ENCODE results near the gene CFAP61. TPM values are rescaled to one million over a fixed set of nuclear protein-coding genes. Genes with fewer than 3 reads are reported as not detected.

Gene CFAP61
- total RNA-seq, 4 donors from 2014 or later, result 0.18 to 0.80 (median 0.57) TPM

DNA sequence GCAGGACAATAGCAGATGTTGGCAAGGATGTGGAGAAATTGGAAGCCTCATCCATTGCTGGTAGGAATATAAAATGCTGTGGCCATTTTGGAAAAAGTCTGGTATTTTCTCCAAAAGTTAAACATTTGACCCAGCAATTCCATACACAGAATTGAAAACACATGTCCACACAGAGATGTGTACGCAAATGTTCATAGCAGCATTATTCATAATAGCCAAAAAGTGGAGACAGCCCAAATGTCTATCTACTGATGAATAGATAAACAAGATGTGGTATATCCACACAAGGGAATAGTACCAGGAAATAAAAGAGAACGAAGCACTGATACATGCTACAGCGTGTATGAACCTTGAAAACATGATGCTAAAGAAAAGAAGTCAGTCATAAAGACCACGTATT is 40.5 kb downstream of the CFAP61 start:
- TF ChIP-seq POLR2A (IDR thresholded peaks at IDR 0.05), result no peak
- no peak for TF ChIP-seq POLR2AphosphoS5 (IDR thresholded peaks at IDR 0.05)
- TF ChIP-seq, protein P1, sequence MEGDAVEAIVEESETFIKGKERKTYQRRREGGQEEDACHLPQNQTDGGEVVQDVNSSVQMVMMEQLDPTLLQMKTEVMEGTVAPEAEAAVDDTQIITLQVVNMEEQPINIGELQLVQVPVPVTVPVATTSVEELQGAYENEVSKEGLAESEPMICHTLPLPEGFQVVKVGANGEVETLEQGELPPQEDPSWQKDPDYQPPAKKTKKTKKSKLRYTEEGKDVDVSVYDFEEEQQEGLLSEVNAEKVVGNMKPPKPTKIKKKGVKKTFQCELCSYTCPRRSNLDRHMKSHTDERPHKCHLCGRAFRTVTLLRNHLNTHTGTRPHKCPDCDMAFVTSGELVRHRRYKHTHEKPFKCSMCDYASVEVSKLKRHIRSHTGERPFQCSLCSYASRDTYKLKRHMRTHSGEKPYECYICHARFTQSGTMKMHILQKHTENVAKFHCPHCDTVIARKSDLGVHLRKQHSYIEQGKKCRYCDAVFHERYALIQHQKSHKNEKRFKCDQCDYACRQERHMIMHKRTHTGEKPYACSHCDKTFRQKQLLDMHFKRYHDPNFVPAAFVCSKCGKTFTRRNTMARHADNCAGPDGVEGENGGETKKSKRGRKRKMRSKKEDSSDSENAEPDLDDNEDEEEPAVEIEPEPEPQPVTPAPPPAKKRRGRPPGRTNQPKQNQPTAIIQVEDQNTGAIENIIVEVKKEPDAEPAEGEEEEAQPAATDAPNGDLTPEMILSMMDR (IDR thresholded peaks at IDR 0.05), result no peak
- TF ChIP-seq EP300 (IDR thresholded peaks at IDR 0.05), result no peak
- no peak overlapping the region for H3K27ac ChIP-seq
- 62% methylated on average over 4 of the region's 4 CpGs for WGBS

DNA sequence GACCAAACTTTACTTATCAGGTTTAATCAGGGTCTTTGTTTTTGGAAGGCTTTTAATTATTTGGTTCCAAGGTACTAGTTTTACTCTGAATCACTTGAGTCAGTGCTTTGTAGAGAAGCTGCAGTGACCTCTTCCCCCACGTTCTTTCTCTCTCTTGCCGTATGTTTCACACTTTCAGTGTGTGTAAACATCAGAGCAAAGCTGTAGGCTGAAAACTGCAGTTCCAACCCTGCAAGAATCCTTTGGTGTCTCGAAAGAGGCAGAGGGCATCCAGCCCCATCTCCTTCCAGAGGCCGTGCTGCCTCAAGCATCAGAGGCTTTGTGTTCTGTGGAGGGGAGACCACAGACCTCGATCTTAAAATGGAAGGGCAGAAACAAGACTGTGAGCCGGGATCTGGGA is 42.1 kb downstream of the CFAP61 start:
- Histone ChIP-seq H3K36me3 (no peaks in the 10 kb centered on the region), H3K9me3 (no peaks in the 10 kb centered on the region), H3K27me3 (no peaks in the 10 kb centered on the region), H3K27ac (no peak overlapping the region), H3K4me1 (peaks cover 5% of the 10 kb centered on the region), H3K4me3 (no peak overlapping the region)
- 90% methylated on average over 6 of the region's 6 CpGs for WGBS
- no peak for DNase-seq (ENCODE audit: low spot score in 2 of 2)
- no peak for TF ChIP-seq POLR2A (IDR thresholded peaks at IDR 0.05)
- no peak for TF ChIP-seq POLR2AphosphoS5 (IDR thresholded peaks at IDR 0.05)
- TF ChIP-seq, protein P1 (IDR thresholded peaks at IDR 0.05), result no peak
- TF ChIP-seq EP300 (IDR thresholded peaks at IDR 0.05), result no peak

More for the DNA sequence above, 40.5 kb downstream of the CFAP61 start:
- H3K9me3 ChIP-seq, result no peaks in the 10 kb centered on the region
- H3K36me3 ChIP-seq, result no peaks in the 10 kb centered on the region
- DNase-seq (ENCODE audit: low spot score in 2 of 2), result no peak
- H3K4me1 ChIP-seq, result peaks cover 9% of the 10 kb centered on the region
- no peaks in the 10 kb centered on the region for H3K27me3 ChIP-seq
- H3K4me3 ChIP-seq, result no peak overlapping the region

DNA sequence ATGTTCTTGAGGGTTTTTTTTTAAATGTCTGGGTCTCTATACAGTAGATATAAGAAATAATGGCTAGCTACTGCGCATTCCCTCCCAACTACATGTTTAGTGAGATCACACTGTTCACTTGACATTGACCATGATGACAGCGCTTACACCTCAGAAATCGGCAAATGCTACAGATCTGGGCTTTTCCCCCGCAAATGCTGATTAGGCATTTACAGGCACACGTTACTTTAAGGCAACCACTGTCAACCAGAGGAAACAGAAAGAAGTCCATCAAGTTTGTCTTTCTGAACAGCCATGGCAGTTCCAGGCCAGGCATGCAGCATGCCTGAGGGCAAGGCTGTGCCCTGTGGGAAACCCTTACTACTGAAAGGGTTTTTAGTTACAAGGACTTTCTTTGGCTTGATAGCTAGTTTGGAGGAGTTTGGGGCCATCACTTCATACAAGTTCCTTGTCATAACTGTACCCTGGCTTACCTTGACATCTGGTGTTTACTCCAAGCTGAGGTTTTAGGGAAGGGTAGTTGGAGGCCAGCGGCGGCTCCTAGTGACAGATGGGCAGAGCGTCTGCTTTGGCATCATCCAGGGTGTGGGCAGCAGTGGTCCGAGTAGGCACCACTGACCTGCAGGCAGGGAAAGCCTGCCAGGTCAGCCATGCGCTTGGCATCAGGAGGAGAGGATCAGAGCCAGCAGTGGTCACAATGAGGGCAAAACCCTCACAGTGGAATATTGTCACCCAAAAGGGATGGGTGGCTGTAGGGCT is 43.0 kb downstream of the CFAP61 start:
- Histone ChIP-seq H3K4me1 (peaks cover 5% of the 10 kb centered on the region), H3K27me3 (no peaks in the 10 kb centered on the region), H3K4me3 (no peak overlapping the region), H3K9me3 (no peaks in the 10 kb centered on the region), H3K36me3 (no peaks in the 10 kb centered on the region), H3K27ac (peak overlapping the region; percentile 4)
- no peak for DNase-seq (ENCODE audit: low spot score in 2 of 2)
- 86% methylated on average over 10 of the region's 10 CpGs for WGBS
- TF ChIP-seq POLR2A (IDR thresholded peaks at IDR 0.05) (no peak), EP300 (IDR thresholded peaks at IDR 0.05) (no peak), POLR2AphosphoS5 (IDR thresholded peaks at IDR 0.05) (no peak)
- TF ChIP-seq, protein P1 (IDR thresholded peaks at IDR 0.05), result no peak

DNA sequence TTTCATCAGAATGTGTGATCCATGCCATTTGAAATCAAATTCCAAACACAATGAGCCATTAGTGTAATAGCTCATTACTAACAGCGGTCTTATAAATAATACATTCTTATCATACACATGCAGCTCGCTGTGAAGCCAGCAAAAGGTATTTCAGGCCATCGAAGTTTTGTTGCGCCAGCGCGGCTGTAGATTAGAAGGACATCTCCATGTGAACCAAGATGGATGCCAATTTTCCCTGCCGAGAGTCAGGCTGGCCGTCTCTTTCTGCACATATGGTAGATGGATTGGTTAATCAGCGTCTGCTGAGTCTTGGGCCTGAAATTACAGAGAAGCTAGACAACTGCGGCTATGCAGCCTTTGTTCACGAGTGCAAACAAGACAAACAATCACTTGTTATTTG is 44.1 kb downstream of the CFAP61 start:
- 73% methylated on average over 11 of the region's 11 CpGs for WGBS
- Histone ChIP-seq H3K4me3 (no peak overlapping the region), H3K9me3 (no peaks in the 10 kb centered on the region), H3K36me3 (no peaks in the 10 kb centered on the region), H3K4me1 (peaks cover 5% of the 10 kb centered on the region), H3K27me3 (no peaks in the 10 kb centered on the region), H3K27ac (no peak overlapping the region)
- DNase-seq (ENCODE audit: low spot score in 2 of 2), result peak in 1 of 2 donors; percentile 74
- TF ChIP-seq POLR2AphosphoS5 (IDR thresholded peaks at IDR 0.05) (no peak), EP300 (IDR thresholded peaks at IDR 0.05) (no peak), POLR2A (IDR thresholded peaks at IDR 0.05) (no peak)
- TF ChIP-seq, protein P1 (IDR thresholded peaks at IDR 0.05), result no peak

DNA sequence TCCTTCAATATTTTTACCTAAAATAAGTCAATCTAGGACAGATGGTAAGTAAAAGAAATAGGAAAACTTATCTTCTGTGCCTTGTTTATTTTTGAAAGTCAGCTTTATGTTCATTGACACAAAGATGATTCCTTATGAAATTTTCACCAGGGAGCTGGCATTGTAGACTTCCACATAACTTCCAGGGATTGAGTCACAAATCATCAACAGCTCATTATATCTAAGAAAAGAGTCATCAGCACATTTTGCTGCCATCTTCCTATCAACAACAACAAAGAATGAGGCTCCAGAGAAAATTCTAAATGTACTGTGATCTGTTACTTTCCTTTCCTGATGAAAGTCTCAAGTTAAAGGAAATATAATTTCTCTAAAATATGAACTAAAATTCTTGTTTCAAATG is 48.5 kb downstream of the CFAP61 start:
- no peaks in the 10 kb centered on the region for H3K4me1 ChIP-seq
- no peak overlapping the region for H3K4me3 ChIP-seq
- H3K9me3 ChIP-seq, result no peaks in the 10 kb centered on the region
- TF ChIP-seq, protein P1 (IDR thresholded peaks at IDR 0.05), result no peak
- TF ChIP-seq POLR2A (IDR thresholded peaks at IDR 0.05), result no peak
- no peaks in the 10 kb centered on the region for H3K27me3 ChIP-seq
- no peak overlapping the region for H3K27ac ChIP-seq
- DNase-seq (ENCODE audit: low spot score in 2 of 2), result no peak
- H3K36me3 ChIP-seq, result no peaks in the 10 kb centered on the region

All from suprapubic skin (tissue), 4 donors.